Glomerular endothelial cell (primary cell): ENCODE measurements around the gene MYO1G. TPM values are rescaled to one million over a fixed set of nuclear protein-coding genes. Genes with fewer than 3 reads are reported as not detected.
"Not testable (repeated sequence)": the region's sequence is repeated elsewhere in the genome, so short reads cannot be mapped to it uniquely, and the experiment has no call there.

ENCODE experiments used
- DNase-seq: peaks from one replicate; pipeline ENCODE4 v3.0.0-alpha.2; 2011; ENCODE audit warnings: low read depth, low spot score; ENCODE audit errors: extremely low read depth
- total RNA-seq: library from RNA; depleted of rRNA; stranded (reverse); fragments of >200 nt; gene quantifications from 2 replicates; pipeline ENCODE4 v1.2.3, GENCODE V29; 2015

MYO1G gene
- total RNA-seq, 1 donor from 2014 or later, result not detected

DNA sequence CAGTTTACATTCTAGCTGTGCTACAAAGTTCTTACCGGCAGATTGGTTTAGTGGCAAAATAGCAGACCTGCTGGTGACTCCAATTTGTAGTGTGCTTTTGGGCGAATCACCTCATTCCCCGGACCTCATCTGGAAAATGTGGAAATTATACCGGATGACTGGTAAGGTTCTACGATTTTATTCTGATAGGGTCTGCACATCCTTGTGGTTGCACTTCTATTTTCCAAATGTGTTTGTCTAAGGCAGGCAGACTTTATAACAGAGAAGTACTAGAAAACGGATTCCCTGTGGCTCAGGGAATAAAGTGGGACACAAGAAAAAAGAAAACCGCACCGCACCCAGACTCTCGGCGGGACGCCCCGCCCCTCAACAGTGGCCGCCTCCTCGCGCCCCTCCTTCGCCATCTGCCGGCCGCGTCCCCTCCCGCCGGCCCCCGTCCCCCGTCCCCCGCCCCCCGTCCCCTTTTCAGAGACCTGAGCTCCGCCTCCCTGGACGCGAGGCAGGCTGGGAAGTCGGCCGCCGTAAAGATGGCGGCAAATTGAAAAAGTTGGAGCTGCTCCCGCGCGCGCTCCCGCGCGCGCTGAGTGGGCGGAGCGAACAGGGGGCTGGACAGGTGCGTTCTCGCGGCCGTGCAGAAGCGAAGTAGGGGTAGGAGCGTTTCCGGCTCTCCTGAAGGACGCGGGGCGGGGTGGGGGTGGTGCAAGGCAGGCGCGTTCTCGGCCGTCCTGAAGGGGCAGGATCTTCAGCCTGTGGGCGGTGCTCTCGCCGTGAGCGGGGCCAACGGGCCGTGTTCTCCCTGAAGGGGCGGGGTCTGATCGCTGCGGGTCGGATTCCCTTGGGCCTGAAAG, 20.7 kb upstream of the MYO1G start:
- peak; percentile 69 for DNase-seq

- DNase-seq, result no peak
Observed at GRCh38 chr7:44998153-44998871, 19.5 kb upstream of the MYO1G start.

DNA sequence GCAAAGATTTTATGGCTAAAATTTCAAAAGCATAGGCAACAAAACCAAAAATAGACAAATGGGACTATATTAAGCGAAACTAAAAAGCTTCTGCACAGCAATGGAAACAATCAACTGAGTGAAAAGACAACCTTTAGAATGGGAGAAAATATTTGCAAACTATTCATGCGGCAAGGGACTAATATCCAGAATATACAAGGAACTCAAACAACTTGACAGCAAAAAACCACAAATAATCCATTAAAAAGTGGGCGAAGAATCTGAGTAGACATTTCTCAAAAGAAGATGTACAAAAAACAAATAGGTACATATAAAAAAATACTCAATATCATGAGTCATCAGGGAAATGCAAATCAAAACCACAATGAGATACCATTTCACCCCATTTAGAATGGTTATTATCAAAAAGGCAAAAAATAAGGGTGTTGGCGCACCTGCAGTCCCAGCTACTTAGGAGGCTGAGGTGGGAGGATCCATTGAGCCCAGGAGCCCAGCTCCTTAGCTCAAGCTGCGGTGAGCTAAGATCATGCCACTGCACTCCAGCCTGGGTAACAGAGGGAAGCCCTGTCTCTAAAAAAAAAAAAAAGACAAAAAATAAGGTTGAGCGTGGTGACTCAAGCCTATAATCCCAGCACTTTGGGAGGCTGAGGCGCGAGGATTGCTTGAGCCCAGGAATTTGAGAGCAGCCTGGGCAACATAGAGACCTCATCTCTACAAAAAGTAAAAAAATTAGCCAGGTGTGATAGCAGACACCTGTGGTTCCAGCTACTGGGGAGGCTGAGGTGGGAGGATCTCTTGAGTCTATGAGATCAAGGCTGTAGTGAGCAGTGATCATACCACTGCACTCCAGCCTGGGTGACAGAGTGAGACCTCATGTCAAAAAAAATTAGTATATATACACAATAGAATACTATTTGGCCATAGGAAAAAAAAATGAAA, 17.0 kb upstream of the MYO1G start:
- DNase-seq, result no peak

DNA sequence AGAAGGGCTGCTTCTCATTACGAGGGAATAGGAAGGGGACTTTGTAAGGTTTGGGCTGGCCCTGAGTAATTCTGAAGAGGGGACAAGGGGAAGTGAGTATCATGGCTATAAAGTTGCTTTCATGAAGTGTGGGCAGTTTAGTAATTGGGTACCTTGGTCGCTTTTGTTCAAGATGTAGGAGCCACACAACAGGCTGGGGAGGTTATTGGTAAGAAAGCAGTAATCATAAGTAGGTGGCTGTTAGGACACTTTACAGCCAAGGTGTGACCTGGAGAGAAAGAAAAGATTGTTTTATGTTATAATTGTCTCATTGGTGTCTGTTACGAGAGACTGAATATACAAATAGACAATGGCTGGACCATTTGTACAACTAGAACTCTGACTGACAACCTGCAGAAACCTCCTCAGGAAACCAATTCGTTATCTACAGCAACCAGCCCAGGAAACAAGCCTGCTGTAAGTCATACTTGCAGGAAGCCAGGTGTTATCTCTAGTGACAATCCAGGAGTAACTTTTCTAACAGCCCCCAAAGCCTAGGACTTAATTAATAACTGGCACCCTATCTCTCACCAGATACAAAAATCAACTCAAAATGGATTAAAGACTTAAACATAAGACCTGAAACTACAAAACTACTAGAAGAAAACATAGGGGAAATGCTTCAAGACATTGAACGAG, 16.2 kb upstream of the MYO1G start:
- no peak for DNase-seq

GRCh38 chr7:44992004-44992795, 13.4 kb upstream of the MYO1G start:
- not testable (repeated sequence) for DNase-seq

DNA sequence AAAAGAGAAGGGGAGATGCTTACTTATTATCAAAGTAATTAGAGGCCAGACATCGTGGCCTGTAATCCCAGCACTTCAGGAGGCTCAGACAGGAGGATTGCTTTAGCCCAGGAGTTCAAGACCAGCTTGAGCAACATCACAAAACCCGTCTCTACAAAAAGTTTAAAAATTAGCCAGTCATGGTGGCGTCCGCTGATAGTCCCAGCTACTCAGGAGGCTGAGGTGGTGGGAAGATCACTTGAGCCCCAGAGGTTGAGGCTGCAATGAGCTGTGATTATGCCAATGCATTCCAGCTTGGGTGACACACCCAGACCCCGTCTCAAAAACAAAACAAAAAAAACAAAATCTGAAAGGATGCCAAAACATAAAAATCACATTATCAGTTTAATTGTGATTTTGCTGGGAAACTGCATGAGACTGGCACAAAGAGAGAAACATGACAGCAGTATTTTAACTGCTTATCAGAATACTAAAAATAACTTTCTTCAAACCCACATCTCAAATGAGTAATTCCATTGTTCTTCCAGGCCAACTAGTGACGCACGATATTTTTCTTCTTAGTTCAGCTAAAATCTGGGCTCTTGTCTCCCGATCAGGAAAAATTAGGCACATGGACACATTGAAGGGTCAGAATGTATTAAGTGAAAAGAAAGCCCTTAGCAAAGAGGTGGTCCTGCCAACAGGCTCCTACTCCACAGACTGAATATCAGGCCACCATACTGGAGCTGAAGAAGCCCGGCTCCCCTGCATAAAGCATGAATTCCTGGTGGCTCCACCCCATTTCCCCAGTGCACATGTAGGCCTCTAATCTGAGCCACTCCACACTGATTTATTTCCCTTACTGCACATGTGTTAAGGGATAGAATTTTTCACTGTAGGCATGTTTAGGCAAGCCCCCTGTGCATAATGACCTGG, 11.6 kb upstream of the MYO1G start:
- DNase-seq, result peak; percentile 81

- DNase-seq, result no peak
Observed at GRCh38 chr7:44989132-44989531, 10.3 kb upstream of the MYO1G start.

DNA sequence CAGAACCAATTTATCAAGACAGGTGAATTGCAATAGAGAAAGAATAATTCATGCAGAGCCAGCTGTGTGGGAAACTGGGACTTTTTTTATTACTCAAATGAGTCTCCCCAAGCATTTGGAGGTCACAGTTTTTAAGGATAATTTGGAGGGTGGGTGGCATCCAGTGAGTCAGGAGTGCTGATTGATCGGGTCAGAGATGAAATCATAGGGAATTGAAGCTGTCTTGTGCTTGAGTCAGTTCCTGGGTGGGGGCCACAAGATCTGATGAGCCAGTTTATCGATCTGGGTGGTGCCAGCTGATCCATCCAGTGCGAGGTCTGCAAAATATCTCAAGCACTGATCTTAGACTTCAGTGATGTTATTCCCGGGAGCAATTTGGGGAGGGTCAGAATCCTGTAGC, 9.9 kb upstream of the MYO1G start:
- no peak for DNase-seq

GRCh38 chr7:44987996-44988395, 9.2 kb upstream of the MYO1G start:
- no peak for DNase-seq

GRCh38 chr7:44987457-44987856, 8.6 kb upstream of the MYO1G start:
- no peak for DNase-seq

- DNase-seq, result peak; percentile 48
Observed at GRCh38 chr7:44986218-44987053, 7.6 kb upstream of the MYO1G start.

GRCh38 chr7:44985900-44986217, 7.0 kb upstream of the MYO1G start:
- DNase-seq, result no peak

- DNase-seq, result no peak
Observed at GRCh38 chr7:44985033-44985695, 6.3 kb upstream of the MYO1G start.

DNA sequence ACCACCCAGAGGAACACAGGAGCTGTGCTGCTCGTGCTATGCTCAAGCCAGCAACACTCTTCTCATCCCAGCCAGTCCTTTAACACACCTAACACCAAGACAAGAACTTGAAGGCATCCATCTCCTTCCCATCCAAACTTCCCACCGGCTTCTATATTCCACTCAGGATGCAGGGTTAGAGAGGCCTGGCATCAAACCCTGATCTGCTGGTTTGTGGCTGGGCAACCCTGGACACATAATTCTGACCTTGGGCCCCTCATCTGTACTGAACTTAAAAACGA, 5.6 kb upstream of the MYO1G start:
- DNase-seq, result no peak

GRCh38 chr7:44983742-44984477, 5.1 kb upstream of the MYO1G start:
- DNase-seq, result no peak

DNA sequence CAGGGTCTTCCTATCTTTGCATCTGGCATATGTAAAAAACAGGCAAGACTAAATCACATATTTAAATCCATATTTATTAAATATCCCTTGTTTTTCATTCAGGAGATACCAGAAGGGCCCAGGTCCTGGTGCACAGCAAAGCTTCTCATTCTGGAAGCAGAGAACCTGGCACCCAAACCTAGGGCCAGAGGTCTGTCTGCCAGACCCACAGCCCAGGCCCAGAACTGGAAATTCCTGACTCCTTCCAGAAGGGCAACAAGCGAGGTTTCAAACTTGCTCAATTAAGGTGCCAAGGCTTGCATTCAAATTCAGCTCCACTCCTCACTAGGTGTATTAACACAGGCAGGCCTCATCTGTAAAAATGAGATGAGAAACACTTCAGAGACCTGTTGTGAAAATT, 4.2 kb upstream of the MYO1G start:
- DNase-seq, result no peak

DNA sequence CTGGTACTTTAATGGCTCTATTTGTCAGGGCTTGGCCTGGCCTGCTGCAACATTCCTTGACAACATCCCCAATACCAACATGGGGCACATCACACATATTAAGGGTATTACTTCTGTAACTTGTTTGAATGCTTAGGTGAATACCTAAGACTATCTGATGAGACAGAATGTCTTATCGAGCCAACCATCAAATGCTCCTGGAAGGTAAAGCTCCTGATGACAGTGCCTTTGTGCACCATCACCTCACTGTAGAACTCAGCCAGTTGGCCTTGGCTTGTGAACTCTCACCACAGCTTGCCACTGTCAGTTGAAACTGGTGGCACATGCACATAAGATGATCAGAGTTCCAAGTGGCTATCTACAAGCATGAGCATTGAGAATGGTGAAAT, 3.7 kb upstream of the MYO1G start:
- DNase-seq, result no peak
